ENCODE measurements around the gene ACTN2.

Gene ACTN2

GRCh38 chr1:236692742-236693141 is 6.4 kb downstream of the ACTN2 start:
- Histone ChIP-seq H3K4me3 (ENCODE audit: low read length) (no peak overlapping the region), H3K36me3 (ENCODE audit: insufficient read depth, low read length) (no peaks in the 10 kb centered on the region), H3K9ac (ENCODE audit: low read depth, low read length) (no peak overlapping the region), H3K9me3 (ENCODE audit: insufficient read depth, low read depth, low read length) (no peaks in the 10 kb centered on the region), H3K4me1 (ENCODE audit: insufficient read depth, low read length) (0 out of 2 replicates have a peak, but pooled peaks cover under 1% of the 10 kb centered on the region), H3K27ac (ENCODE audit: low read depth, low read length) (no peak overlapping the region), H3K27me3 (ENCODE audit: insufficient read depth, low read length) (peaks cover 15% of the 10 kb centered on the region)
- WGBS: 91% methylated on average over 10 of the region's 10 CpGs

GRCh38 chr1:236699366-236699765 is 13.1 kb downstream of the ACTN2 start:
- Histone ChIP-seq H3K4me3 (ENCODE audit: low read length) (no peak overlapping the region), H3K9me3 (ENCODE audit: insufficient read depth, low read depth, low read length) (no peaks in the 10 kb centered on the region), H3K27me3 (ENCODE audit: insufficient read depth, low read length) (no peaks in the 10 kb centered on the region), H3K4me1 (ENCODE audit: insufficient read depth, low read length) (peaks cover 8% of the 10 kb centered on the region; the same call in 1 of the 2 replicates), H3K36me3 (ENCODE audit: insufficient read depth, low read length) (no peaks in the 10 kb centered on the region), H3K27ac (ENCODE audit: low read depth, low read length) (no peak overlapping the region), H3K9ac (ENCODE audit: low read depth, low read length) (no peak overlapping the region)
- 87% methylated on average over 6 of the region's 6 CpGs for WGBS

GRCh38 chr1:236700903-236701302 is 14.6 kb downstream of the ACTN2 start:
- Histone ChIP-seq H3K4me1 (ENCODE audit: insufficient read depth, low read length) (peaks cover 8% of the 10 kb centered on the region; the same call in 1 of the 2 replicates), H3K36me3 (ENCODE audit: insufficient read depth, low read length) (no peaks in the 10 kb centered on the region), H3K27me3 (ENCODE audit: insufficient read depth, low read length) (no peaks in the 10 kb centered on the region), H3K27ac (ENCODE audit: low read depth, low read length) (no peak overlapping the region), H3K9ac (ENCODE audit: low read depth, low read length) (no peak overlapping the region), H3K9me3 (ENCODE audit: insufficient read depth, low read depth, low read length) (no peaks in the 10 kb centered on the region), H3K4me3 (ENCODE audit: low read length) (no peak overlapping the region)
- WGBS: 74% methylated on average over 2 of the region's 2 CpGs

GRCh38 chr1:236701782-236702181 is 15.5 kb downstream of the ACTN2 start:
- 97% methylated on average over 3 of the region's 3 CpGs for WGBS
- Histone ChIP-seq H3K27me3 (ENCODE audit: insufficient read depth, low read length) (no peaks in the 10 kb centered on the region), H3K4me1 (ENCODE audit: insufficient read depth, low read length) (peaks cover 8% of the 10 kb centered on the region; the same call in 1 of the 2 replicates), H3K4me3 (ENCODE audit: low read length) (no peak overlapping the region), H3K9ac (ENCODE audit: low read depth, low read length) (no peak overlapping the region), H3K27ac (ENCODE audit: low read depth, low read length) (no peak overlapping the region), H3K9me3 (ENCODE audit: insufficient read depth, low read depth, low read length) (no peaks in the 10 kb centered on the region), H3K36me3 (ENCODE audit: insufficient read depth, low read length) (no peaks in the 10 kb centered on the region)

- Histone ChIP-seq H3K27ac (ENCODE audit: low read depth, low read length) (no peak overlapping the region), H3K36me3 (ENCODE audit: insufficient read depth, low read length) (no peaks in the 10 kb centered on the region), H3K9ac (ENCODE audit: low read depth, low read length) (no peak overlapping the region), H3K4me1 (ENCODE audit: insufficient read depth, low read length) (peaks cover 8% of the 10 kb centered on the region; the same call in 1 of the 2 replicates), H3K9me3 (ENCODE audit: insufficient read depth, low read depth, low read length) (no peaks in the 10 kb centered on the region), H3K4me3 (ENCODE audit: low read length) (no peak overlapping the region), H3K27me3 (ENCODE audit: insufficient read depth, low read length) (no peaks in the 10 kb centered on the region)
- WGBS: 92% methylated on average over 3 of the region's 3 CpGs
Measured at GRCh38 chr1:236702791-236703394, 16.6 kb downstream of the ACTN2 start.

GRCh38 chr1:236705771-236706170 is 19.5 kb downstream of the ACTN2 start:
- Histone ChIP-seq H3K4me1 (ENCODE audit: insufficient read depth, low read length) (no peaks in the 10 kb centered on the region; the same call in 1 of the 2 replicates), H3K27me3 (ENCODE audit: insufficient read depth, low read length) (no peaks in the 10 kb centered on the region), H3K36me3 (ENCODE audit: insufficient read depth, low read length) (no peaks in the 10 kb centered on the region), H3K9ac (ENCODE audit: low read depth, low read length) (no peak overlapping the region), H3K27ac (ENCODE audit: low read depth, low read length) (no peak overlapping the region), H3K4me3 (ENCODE audit: low read length) (no peak overlapping the region), H3K9me3 (ENCODE audit: insufficient read depth, low read depth, low read length) (no peaks in the 10 kb centered on the region)
- WGBS: 96% methylated on average over 1 of the region's 1 CpG

- Histone ChIP-seq H3K27ac (ENCODE audit: low read depth, low read length) (no peak overlapping the region), H3K27me3 (ENCODE audit: insufficient read depth, low read length) (no peaks in the 10 kb centered on the region), H3K9me3 (ENCODE audit: insufficient read depth, low read depth, low read length) (no peaks in the 10 kb centered on the region), H3K4me3 (ENCODE audit: low read length) (no peak overlapping the region), H3K4me1 (ENCODE audit: insufficient read depth, low read length) (no peaks in the 10 kb centered on the region; the same call in 1 of the 2 replicates), H3K9ac (ENCODE audit: low read depth, low read length) (no peak overlapping the region), H3K36me3 (ENCODE audit: insufficient read depth, low read length) (no peaks in the 10 kb centered on the region)
- 83% methylated on average over 1 of the region's 1 CpG for WGBS
Measured at GRCh38 chr1:236706183-236706582, 19.9 kb downstream of the ACTN2 start.

- Histone ChIP-seq H3K27ac (ENCODE audit: low read depth, low read length) (no peak overlapping the region), H3K4me1 (ENCODE audit: insufficient read depth, low read length) (no peaks in the 10 kb centered on the region), H3K9ac (ENCODE audit: low read depth, low read length) (no peak overlapping the region), H3K27me3 (ENCODE audit: insufficient read depth, low read length) (no peaks in the 10 kb centered on the region), H3K9me3 (ENCODE audit: insufficient read depth, low read depth, low read length) (no peaks in the 10 kb centered on the region), H3K36me3 (ENCODE audit: insufficient read depth, low read length) (no peaks in the 10 kb centered on the region), H3K4me3 (ENCODE audit: low read length) (no peak overlapping the region)
- WGBS: 90% methylated on average over 11 of the region's 11 CpGs
Measured at GRCh38 chr1:236710328-236710892, 24.1 kb downstream of the ACTN2 start.

GRCh38 chr1:236716160-236716559 is 29.9 kb downstream of the ACTN2 start:
- H3K27me3 ChIP-seq (ENCODE audit: insufficient read depth, low read length): no peaks in the 10 kb centered on the region
- no peak overlapping the region for H3K4me3 ChIP-seq (ENCODE audit: low read length)
- no peaks in the 10 kb centered on the region for H3K9me3 ChIP-seq (ENCODE audit: insufficient read depth, low read depth, low read length)
- H3K4me1 ChIP-seq (ENCODE audit: insufficient read depth, low read length): no peaks in the 10 kb centered on the region
- no peak overlapping the region for H3K9ac ChIP-seq (ENCODE audit: low read depth, low read length)
- peaks cover 6% of the 10 kb centered on the region; the same call in 1 of the 2 replicates for H3K36me3 ChIP-seq (ENCODE audit: insufficient read depth, low read length)
- H3K27ac ChIP-seq (ENCODE audit: low read depth, low read length): no peak overlapping the region
- WGBS: 94% methylated on average over 1 of the region's 1 CpG

- H3K27me3 ChIP-seq (ENCODE audit: insufficient read depth, low read length): no peaks in the 10 kb centered on the region
- no peaks in the 10 kb centered on the region for H3K9me3 ChIP-seq (ENCODE audit: insufficient read depth, low read depth, low read length)
- no peak overlapping the region for H3K4me3 ChIP-seq (ENCODE audit: low read length)
- no peaks in the 10 kb centered on the region for H3K4me1 ChIP-seq (ENCODE audit: insufficient read depth, low read length)
- no peak overlapping the region for H3K9ac ChIP-seq (ENCODE audit: low read depth, low read length)
- H3K27ac ChIP-seq (ENCODE audit: low read depth, low read length): no peak overlapping the region
- peaks cover 6% of the 10 kb centered on the region; the same call in 1 of the 2 replicates for H3K36me3 ChIP-seq (ENCODE audit: insufficient read depth, low read length)
- 93% methylated on average over 5 of the region's 6 CpGs for WGBS
Measured at GRCh38 chr1:236717811-236718210, 31.5 kb downstream of the ACTN2 start.

GRCh38 chr1:236718328-236718727 is 32.0 kb downstream of the ACTN2 start:
- no peaks in the 10 kb centered on the region for H3K27me3 ChIP-seq (ENCODE audit: insufficient read depth, low read length)
- H3K9me3 ChIP-seq (ENCODE audit: insufficient read depth, low read depth, low read length): no peaks in the 10 kb centered on the region
- H3K4me3 ChIP-seq (ENCODE audit: low read length): no peak overlapping the region
- 92% methylated on average over 3 of the region's 3 CpGs for WGBS
- no peak overlapping the region for H3K9ac ChIP-seq (ENCODE audit: low read depth, low read length)
- H3K27ac ChIP-seq (ENCODE audit: low read depth, low read length): no peak overlapping the region
- peaks cover 6% of the 10 kb centered on the region; the same call in 1 of the 2 replicates for H3K36me3 ChIP-seq (ENCODE audit: insufficient read depth, low read length)
- no peaks in the 10 kb centered on the region for H3K4me1 ChIP-seq (ENCODE audit: insufficient read depth, low read length)

Measured in HUES64 (cell line).